DND-41 (cell line): Measurements from ENCODE around the gene LMO3.

Source experiments
- EZH2 ChIP-seq: IDR thresholded peaks from 3 replicates; pipeline ENCODE4 v1.6.1; 2012; ENCODE audit warnings: borderline replicate concordance, low read depth, mild to moderate bottlenecking, moderate library complexity, low read length, inconsistent platforms; ENCODE audit not compliant: severe bottlenecking
- TF ChIP-seq, protein P1 (sequence below): IDR thresholded peaks from 2 replicates; pipeline ENCODE4 v1.5.1; 2012; ENCODE audit warnings: borderline replicate concordance, low read length, moderate library complexity, mild to moderate bottlenecking; ENCODE audit not compliant: poor library complexity, severe bottlenecking; ENCODE audit errors: extremely low read depth

DNA sequence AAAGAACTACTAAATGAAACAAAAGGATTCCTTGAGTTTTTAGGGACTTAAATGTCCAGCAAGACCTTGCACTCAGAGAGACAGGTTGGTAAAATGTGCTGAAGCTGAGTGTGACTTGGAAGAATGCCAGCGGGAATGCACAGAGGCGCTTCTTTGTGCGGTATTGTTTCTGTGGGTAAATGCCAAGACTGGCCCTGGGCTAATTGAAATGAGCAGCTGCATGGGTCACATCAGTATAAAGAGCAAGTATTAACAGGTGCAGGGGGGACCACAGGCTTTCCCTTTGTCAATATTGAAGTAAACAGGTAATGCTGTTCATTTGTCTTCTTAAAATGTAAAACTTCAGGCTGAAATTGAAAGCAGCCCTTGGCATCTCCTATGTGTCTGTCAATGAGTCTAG is 74.3 kb downstream of the LMO3 start:
- TF ChIP-seq EZH2, result no peak
- TF ChIP-seq, protein P1, sequence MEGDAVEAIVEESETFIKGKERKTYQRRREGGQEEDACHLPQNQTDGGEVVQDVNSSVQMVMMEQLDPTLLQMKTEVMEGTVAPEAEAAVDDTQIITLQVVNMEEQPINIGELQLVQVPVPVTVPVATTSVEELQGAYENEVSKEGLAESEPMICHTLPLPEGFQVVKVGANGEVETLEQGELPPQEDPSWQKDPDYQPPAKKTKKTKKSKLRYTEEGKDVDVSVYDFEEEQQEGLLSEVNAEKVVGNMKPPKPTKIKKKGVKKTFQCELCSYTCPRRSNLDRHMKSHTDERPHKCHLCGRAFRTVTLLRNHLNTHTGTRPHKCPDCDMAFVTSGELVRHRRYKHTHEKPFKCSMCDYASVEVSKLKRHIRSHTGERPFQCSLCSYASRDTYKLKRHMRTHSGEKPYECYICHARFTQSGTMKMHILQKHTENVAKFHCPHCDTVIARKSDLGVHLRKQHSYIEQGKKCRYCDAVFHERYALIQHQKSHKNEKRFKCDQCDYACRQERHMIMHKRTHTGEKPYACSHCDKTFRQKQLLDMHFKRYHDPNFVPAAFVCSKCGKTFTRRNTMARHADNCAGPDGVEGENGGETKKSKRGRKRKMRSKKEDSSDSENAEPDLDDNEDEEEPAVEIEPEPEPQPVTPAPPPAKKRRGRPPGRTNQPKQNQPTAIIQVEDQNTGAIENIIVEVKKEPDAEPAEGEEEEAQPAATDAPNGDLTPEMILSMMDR, result no peak
